ENCODE measurements around the gene IFIT2. TPM values are rescaled to one million over a fixed set of nuclear protein-coding genes. Genes with fewer than 3 reads are reported as not detected.

IFIT2 gene
- total RNA-seq, 1 experiment from 2014 or later, result 31.6 TPM

DNA sequence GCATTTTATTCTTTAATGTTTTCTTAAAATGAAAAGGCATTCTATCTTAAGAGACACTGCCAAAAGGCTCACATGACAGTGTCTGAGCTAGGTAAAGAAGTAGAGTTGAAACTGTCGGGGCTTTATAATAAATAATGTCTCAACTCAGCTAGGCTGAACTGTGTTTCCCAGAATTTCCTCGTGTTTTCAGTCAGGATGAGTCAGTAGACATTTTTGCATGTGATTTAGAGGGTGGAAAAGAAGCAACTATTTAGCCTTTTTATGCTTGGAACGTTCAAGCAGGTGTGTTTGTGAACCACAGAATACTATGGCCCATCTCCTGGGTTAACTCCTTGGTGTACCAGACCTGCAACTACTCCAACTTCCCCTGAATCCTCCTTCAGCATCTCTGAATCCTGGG, 26.9 kb upstream of the IFIT2 start:
- no TSS peak for BruUV-seq (replicated peaks)
- ChIA-PET CTCF (no interaction called here), POLR2A (interaction anchor here (0.6 kb wide), 1 partner anchor 52 kb away, joined by 5 read pairs; no protein-coding TSS in a partner anchor)
- in situ Hi-C loops (cut with HindIII; ENCODE audit: low pct_unique_long_range_greater_than_20kb, low sequenced_read_pairs) (no loop called here), intact Hi-C loops (cut with micrococcal nuclease; ENCODE audit: unreplicated experiment) (no loop called here)
- ATAC-seq, result no peak
- H3K9me3 ChIP-seq (ENCODE audit: control insufficient read depth, insufficient read depth, low read depth, low read length), result no peaks in the 10 kb centered on the region
- no peaks in the 10 kb centered on the region for H3K36me3 ChIP-seq (ENCODE audit: control insufficient read depth, insufficient read depth, low read length)
- TF ChIP-seq TCF7L2 (IDR thresholded peaks at IDR 0.05; ENCODE audit: low read depth, low read length), result no peak
- TF ChIP-seq, protein P1, sequence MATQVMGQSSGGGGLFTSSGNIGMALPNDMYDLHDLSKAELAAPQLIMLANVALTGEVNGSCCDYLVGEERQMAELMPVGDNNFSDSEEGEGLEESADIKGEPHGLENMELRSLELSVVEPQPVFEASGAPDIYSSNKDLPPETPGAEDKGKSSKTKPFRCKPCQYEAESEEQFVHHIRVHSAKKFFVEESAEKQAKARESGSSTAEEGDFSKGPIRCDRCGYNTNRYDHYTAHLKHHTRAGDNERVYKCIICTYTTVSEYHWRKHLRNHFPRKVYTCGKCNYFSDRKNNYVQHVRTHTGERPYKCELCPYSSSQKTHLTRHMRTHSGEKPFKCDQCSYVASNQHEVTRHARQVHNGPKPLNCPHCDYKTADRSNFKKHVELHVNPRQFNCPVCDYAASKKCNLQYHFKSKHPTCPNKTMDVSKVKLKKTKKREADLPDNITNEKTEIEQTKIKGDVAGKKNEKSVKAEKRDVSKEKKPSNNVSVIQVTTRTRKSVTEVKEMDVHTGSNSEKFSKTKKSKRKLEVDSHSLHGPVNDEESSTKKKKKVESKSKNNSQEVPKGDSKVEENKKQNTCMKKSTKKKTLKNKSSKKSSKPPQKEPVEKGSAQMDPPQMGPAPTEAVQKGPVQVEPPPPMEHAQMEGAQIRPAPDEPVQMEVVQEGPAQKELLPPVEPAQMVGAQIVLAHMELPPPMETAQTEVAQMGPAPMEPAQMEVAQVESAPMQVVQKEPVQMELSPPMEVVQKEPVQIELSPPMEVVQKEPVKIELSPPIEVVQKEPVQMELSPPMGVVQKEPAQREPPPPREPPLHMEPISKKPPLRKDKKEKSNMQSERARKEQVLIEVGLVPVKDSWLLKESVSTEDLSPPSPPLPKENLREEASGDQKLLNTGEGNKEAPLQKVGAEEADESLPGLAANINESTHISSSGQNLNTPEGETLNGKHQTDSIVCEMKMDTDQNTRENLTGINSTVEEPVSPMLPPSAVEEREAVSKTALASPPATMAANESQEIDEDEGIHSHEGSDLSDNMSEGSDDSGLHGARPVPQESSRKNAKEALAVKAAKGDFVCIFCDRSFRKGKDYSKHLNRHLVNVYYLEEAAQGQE (IDR thresholded peaks at IDR 0.05; ENCODE audit: insufficient read depth in 1 of 2, low read depth in 2 of 2, low read length in 1 of 2), result no peak
- TF ChIP-seq POLR2AphosphoS5 (IDR thresholded peaks at IDR 0.05; ENCODE audit: low read depth, low read length), result no peak
- TF ChIP-seq, protein P2, sequence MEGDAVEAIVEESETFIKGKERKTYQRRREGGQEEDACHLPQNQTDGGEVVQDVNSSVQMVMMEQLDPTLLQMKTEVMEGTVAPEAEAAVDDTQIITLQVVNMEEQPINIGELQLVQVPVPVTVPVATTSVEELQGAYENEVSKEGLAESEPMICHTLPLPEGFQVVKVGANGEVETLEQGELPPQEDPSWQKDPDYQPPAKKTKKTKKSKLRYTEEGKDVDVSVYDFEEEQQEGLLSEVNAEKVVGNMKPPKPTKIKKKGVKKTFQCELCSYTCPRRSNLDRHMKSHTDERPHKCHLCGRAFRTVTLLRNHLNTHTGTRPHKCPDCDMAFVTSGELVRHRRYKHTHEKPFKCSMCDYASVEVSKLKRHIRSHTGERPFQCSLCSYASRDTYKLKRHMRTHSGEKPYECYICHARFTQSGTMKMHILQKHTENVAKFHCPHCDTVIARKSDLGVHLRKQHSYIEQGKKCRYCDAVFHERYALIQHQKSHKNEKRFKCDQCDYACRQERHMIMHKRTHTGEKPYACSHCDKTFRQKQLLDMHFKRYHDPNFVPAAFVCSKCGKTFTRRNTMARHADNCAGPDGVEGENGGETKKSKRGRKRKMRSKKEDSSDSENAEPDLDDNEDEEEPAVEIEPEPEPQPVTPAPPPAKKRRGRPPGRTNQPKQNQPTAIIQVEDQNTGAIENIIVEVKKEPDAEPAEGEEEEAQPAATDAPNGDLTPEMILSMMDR (IDR thresholded peaks at IDR 0.05), result no peak
- no peak for TF ChIP-seq SIN3A (IDR thresholded peaks at IDR 0.05; ENCODE audit: borderline replicate concordance, insufficient read depth, low read depth, low read length)
- H3K4me3 ChIP-seq (ENCODE audit: low read depth in 2 of 2, low read length in 2 of 2), result no peak overlapping the region
- H3K27me3 ChIP-seq (ENCODE audit: control insufficient read depth, insufficient read depth, low read length), result no peaks in the 10 kb centered on the region
- H3K4me1 ChIP-seq (ENCODE audit: control insufficient read depth, insufficient read depth, low read length), result peaks cover 25% of the 10 kb centered on the region
- no peak for DNase-seq (ENCODE audit: low read depth, low spot score)
- peak overlapping the region; percentile 98; the same call in 1 of the 2 replicates for H3K27ac ChIP-seq (ENCODE audit: low read length)

DNA sequence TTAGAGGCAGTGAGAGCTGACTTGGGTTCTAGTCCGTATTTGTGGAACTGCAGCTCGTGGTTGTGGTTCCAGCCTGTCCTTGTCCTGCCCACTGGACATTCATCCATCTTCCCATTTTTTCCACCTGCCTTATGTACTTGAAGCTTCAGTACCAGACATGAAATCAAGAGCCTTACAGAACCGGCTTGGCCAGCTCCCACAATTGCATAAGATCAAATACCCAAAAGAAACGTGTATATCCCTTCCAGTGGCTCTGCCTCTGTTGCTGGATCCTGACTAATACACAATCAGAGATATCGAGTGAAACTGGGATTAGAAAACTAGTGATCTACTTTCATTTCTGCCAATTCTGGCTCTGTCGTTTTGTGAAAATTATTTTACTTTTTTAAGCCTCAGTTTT, 26.5 kb upstream of the IFIT2 start:
- ATAC-seq (no peak), DNase-seq (ENCODE audit: low read depth, low spot score) (no peak)
- POLR2A ChIA-PET, result interaction anchor here (0.6 kb wide), 1 partner anchor 52 kb away, joined by 5 read pairs; no protein-coding TSS in a partner anchor
- Histone ChIP-seq H3K27ac (ENCODE audit: low read length) (peak overlapping the region; percentile 98), H3K4me1 (ENCODE audit: control insufficient read depth, insufficient read depth, low read length) (peaks cover 25% of the 10 kb centered on the region), H3K9me3 (ENCODE audit: control insufficient read depth, insufficient read depth, low read depth, low read length) (no peaks in the 10 kb centered on the region), H3K36me3 (ENCODE audit: control insufficient read depth, insufficient read depth, low read length) (no peaks in the 10 kb centered on the region), H3K27me3 (ENCODE audit: control insufficient read depth, insufficient read depth, low read length) (no peaks in the 10 kb centered on the region), H3K4me3 (ENCODE audit: low read depth in 2 of 2, low read length in 2 of 2) (no peak overlapping the region)
- TF ChIP-seq TCF7L2 (IDR thresholded peaks at IDR 0.05; ENCODE audit: low read depth, low read length) (no peak), POLR2AphosphoS5 (IDR thresholded peaks at IDR 0.05; ENCODE audit: low read depth, low read length) (no peak), SIN3A (IDR thresholded peaks at IDR 0.05; ENCODE audit: borderline replicate concordance, insufficient read depth, low read depth, low read length) (no peak)
- TF ChIP-seq, protein P1 (IDR thresholded peaks at IDR 0.05; ENCODE audit: insufficient read depth in 1 of 2, low read depth in 2 of 2, low read length in 1 of 2), result no peak
- TF ChIP-seq, protein P2 (IDR thresholded peaks at IDR 0.05), result no peak
- in situ Hi-C loops (cut with HindIII; ENCODE audit: low pct_unique_long_range_greater_than_20kb, low sequenced_read_pairs) (no loop called here), intact Hi-C loops (cut with micrococcal nuclease; ENCODE audit: unreplicated experiment) (no loop called here)
- CTCF ChIA-PET, result no interaction called here
- BruUV-seq (replicated peaks), result no TSS peak
